H1 (cell line): ENCODE data around the gene CHD5. TPM values are rescaled to one million over a fixed set of nuclear protein-coding genes. Genes with fewer than 3 reads are reported as not detected.

Experiments
- HDAC2 ChIP-seq, 2 experiments: fragments of 300-600 bp in 1 of 2; sonication (generic) in 1 of 2; IDR thresholded peaks; 2 replicates each; pipeline ENCODE4 v1.6.1; 2011 to 2012; ENCODE audit warnings: low read depth in 2 of 2, low read length in 2 of 2, mild to moderate bottlenecking in 2 of 2, moderate library complexity in 2 of 2, borderline replicate concordance in 1 of 2, inconsistent platforms in 1 of 2
- MAFK ChIP-seq: IDR thresholded peaks from 2 replicates; pipeline ENCODE4 v1.6.1; 2012; ENCODE audit warnings: low read depth, mild to moderate bottlenecking, improper control_type of control experiment, low read length
- NANOG ChIP-seq: IDR thresholded peaks from 2 replicates; pipeline ENCODE4 v1.6.1; 2011; ENCODE audit warnings: low read length, low read depth, mild to moderate bottlenecking, inconsistent platforms; ENCODE audit not compliant: insufficient read depth, poor library complexity, severe bottlenecking
- NRF1 ChIP-seq: IDR thresholded peaks from 2 replicates; pipeline ENCODE4 v1.6.1; 2011; ENCODE audit warnings: mild to moderate bottlenecking, low read depth, low read length, improper control_type of control experiment
- PHF8 ChIP-seq: fragments of 200-600 bp; sonication (generic); conservative IDR thresholded peaks from 2 replicates; pipeline ENCODE4 v1.7.1; 2012; ENCODE audit warnings: low read depth, mild to moderate bottlenecking, inconsistent platforms, low read length, moderate library complexity
- RBBP5 ChIP-seq: IDR thresholded peaks from 2 replicates; pipeline ENCODE4 v1.7.1; 2012; ENCODE audit warnings: low read depth, mild to moderate bottlenecking, inconsistent platforms, low read length, moderate library complexity, borderline replicate concordance
- RFX5 ChIP-seq: IDR thresholded peaks from 2 replicates; pipeline ENCODE4 v1.6.1; 2011; ENCODE audit warnings: low read depth, low read length, improper control_type of control experiment, borderline replicate concordance
- SAP30 ChIP-seq: fragments of 300-600 bp; sonication (generic); IDR thresholded peaks from 2 replicates; pipeline ENCODE4 v1.7.1; 2012; ENCODE audit warnings: low read length, moderate library complexity, mild to moderate bottlenecking, inconsistent platforms; ENCODE audit not compliant: insufficient read depth, insufficient replicate concordance
- SIX5 ChIP-seq: IDR thresholded peaks from 2 replicates; pipeline ENCODE4 v1.6.1; 2011; ENCODE audit warnings: mild to moderate bottlenecking, low read depth, low read length
- polyA plus RNA-seq, 7 experiments: library from polyadenylated mRNA; depleted of rRNA in 3 of 7; stranded (reverse) in 5 of 7; unstranded in 2 of 7; fragments of >200 nt in 5 of 7; fragments of 200-250 nt in 2 of 7; gene quantifications; 1 replicate in 5 of 7; 2 replicates in 1 of 7; 4 replicates in 1 of 7; pipeline versions ENCODE4 v1.2.1 to v1.2.3, GENCODE V29; 2011 to 2013; ENCODE audit warnings: missing spikeins in 2 of 7, mixed read lengths in 2 of 7
- total RNA-seq: library from RNA; stranded (reverse); fragmentation: NEBNext Ultra II Directional; extraction: Animal tissue kit (Norgen Biotek cat#: 25700); gene quantifications from 2 replicates; pipeline ENCODE4 v1.2.1, GENCODE V29; 2021

The CHD5 gene
- total and polyA plus RNA-seq, 2 of the 8 experiments (the other 6 are each of a cell fraction or from before 2014, with no cell fraction given), result 0.42 to 1.8 TPM

GRCh38 chr1:6108476-6108875 is 71.6 kb downstream of the CHD5 start (continued):
- no peak for TF ChIP-seq HDAC2 (IDR thresholded peaks at IDR 0.05; ENCODE audit: borderline replicate concordance in 1 of 2, low read depth in 2 of 2, low read length in 2 of 2)
- no peak for TF ChIP-seq PHF8
- TF ChIP-seq SIX5, result no peak
- TF ChIP-seq SAP30, result no peak
- no peak for TF ChIP-seq RBBP5
- no peak for TF ChIP-seq MAFK
- no peak for TF ChIP-seq RFX5
- no peak for TF ChIP-seq NRF1
- no peak for TF ChIP-seq NANOG
